Measurements from ENCODE around the gene TSC2.
"Not testable (repeated sequence)": the region's sequence is repeated elsewhere in the genome, so short reads cannot be mapped to it uniquely, and the experiment has no call there.

The TSC2 gene

GRCh38 chr16:2087748-2088631 lies 40.2 kb downstream of the TSC2 start:
- no peak for DNase-seq

- DNase-seq, result no peak
These were observed 41.1 kb downstream of the TSC2 start for GRCh38 chr16:2088759-2089358.

GRCh38 chr16:2089706-2090480 lies 42.1 kb downstream of the TSC2 start:
- DNase-seq, result no peak

GRCh38 chr16:2090481-2090776 lies 42.6 kb downstream of the TSC2 start:
- no peak for DNase-seq

- no peak for DNase-seq
These were observed 43.2 kb downstream of the TSC2 start for GRCh38 chr16:2090777-2091546.

GRCh38 chr16:2091547-2092255 lies 43.9 kb downstream of the TSC2 start:
- DNase-seq, result no peak

GRCh38 chr16:2092256-2092620 lies 44.5 kb downstream of the TSC2 start:
- DNase-seq, result no peak

- no peak for DNase-seq
These were observed 45.1 kb downstream of the TSC2 start for GRCh38 chr16:2092866-2093265.

GRCh38 chr16:2093793-2094192 lies 46.0 kb downstream of the TSC2 start:
- no peak for DNase-seq

GRCh38 chr16:2095315-2095853 lies 47.6 kb downstream of the TSC2 start:
- no peak for DNase-seq

- DNase-seq, result no peak
These were observed 48.3 kb downstream of the TSC2 start for GRCh38 chr16:2095918-2096582.

GRCh38 chr16:2096853-2097595 lies 49.2 kb downstream of the TSC2 start:
- no peak for DNase-seq

- DNase-seq, result not testable (repeated sequence)
These were observed 49.9 kb downstream of the TSC2 start for GRCh38 chr16:2097689-2098088.

- DNase-seq, result not testable (repeated sequence)
These were observed 53.8 kb downstream of the TSC2 start for GRCh38 chr16:2101581-2101980.

GRCh38 chr16:2102471-2102870 lies 54.7 kb downstream of the TSC2 start:
- no peak for DNase-seq

GRCh38 chr16:2104464-2104863 lies 56.7 kb downstream of the TSC2 start:
- not testable (repeated sequence) for DNase-seq

GRCh38 chr16:2105291-2105690 lies 57.5 kb downstream of the TSC2 start:
- not testable (repeated sequence) for DNase-seq

GRCh38 chr16:2105769-2106168 lies 58.0 kb downstream of the TSC2 start:
- DNase-seq, result not testable (repeated sequence)

- not testable (repeated sequence) for DNase-seq
These were observed 58.4 kb downstream of the TSC2 start for GRCh38 chr16:2106211-2106610.

- not testable (repeated sequence) for DNase-seq
These were observed 59.5 kb downstream of the TSC2 start for GRCh38 chr16:2107121-2107790.
